ENCODE data around the gene SMC5. TPM values are rescaled to one million over a fixed set of nuclear protein-coding genes. Genes with fewer than 3 reads are reported as not detected.

SMC5 gene
- total RNA-seq, 1 experiment from 2014 or later = 15.1 TPM

- Histone ChIP-seq H3K9me3 (ENCODE audit: low read length) (no peaks in the 10 kb centered on the region), H3K4me1 (ENCODE audit: insufficient read depth, low read length) (no peaks in the 10 kb centered on the region), H3K9me2 (replicated peaks; ENCODE audit: low read length) (no peaks in the 10 kb centered on the region), H4K20me1 (ENCODE audit: low read length) (no peaks in the 10 kb centered on the region), H2AFZ (ENCODE audit: low read length) (no peak overlapping the region), H3K4me2 (ENCODE audit: low read length) (no peak overlapping the region), H3K79me2 (ENCODE audit: low read length) (no peaks in the 10 kb centered on the region), H3F3A (ENCODE audit: low read length, unreplicated experiment) (no peaks in the 10 kb centered on the region), H3K27ac (ENCODE audit: low read length) (no peak overlapping the region), H3K36me3 (ENCODE audit: low read depth, low read length) (no peaks in the 10 kb centered on the region), H3K4me3 (ENCODE audit: low read length) (no peak overlapping the region), H3K27me3 (ENCODE audit: low read length) (no peaks in the 10 kb centered on the region), H3K9ac (ENCODE audit: low read length) (no peak overlapping the region)
- POLR2A ChIA-PET (ENCODE audit: unreplicated experiment) = no interaction called here
- no TSS peak for BruUV-seq (replicated peaks)
- no peak for DNase-seq
- ATAC-seq = no peak
- intact Hi-C loops (cut with micrococcal nuclease) = no loop called here
- TF ChIP-seq EZH2phosphoT487 (IDR thresholded peaks at IDR 0.05; ENCODE audit: borderline replicate concordance, low read length) = no peak
- TF ChIP-seq EZH2 (IDR thresholded peaks at IDR 0.05; ENCODE audit: low read length, unreplicated experiment) = no peak
- no peak for TF ChIP-seq CTCF (conservative IDR thresholded peaks at IDR 0.05; ENCODE audit: low read depth, low read length)
- CTCF ChIA-PET = no interaction called here
These were observed 130.4 kb downstream of the SMC5 start for GRCh38 chr9:70389188-70389587.

DNA sequence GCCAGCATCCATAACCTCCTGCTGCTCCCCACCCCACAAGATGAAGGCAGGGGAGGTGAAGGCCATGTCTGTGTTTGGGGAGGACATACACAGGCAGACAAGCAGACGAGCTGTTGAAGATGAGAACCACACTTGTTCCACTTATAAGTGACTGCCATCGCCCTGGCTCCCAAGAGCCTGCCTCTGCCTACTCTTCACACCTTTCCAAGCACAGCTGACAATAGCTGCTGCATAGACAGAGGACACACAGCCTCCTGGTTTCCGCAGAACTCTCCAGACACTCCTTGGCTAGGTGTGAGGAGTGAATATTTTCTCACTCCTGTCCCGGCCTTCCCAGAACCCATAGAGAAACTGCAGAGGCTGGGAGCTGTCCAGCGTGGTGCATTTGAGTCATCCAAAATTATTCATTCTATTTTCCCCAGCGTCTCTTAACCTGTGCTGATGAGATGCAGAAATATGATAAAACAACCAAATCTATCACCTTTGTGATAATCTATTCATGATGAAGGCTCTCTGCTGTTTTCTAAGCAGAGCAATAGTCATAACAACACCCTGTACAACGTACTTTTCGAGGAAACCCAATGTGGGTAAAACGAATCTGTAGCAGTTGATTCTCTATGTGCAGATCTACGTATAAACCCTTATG lies 131.0 kb downstream of the SMC5 start:
- H4K20me1 ChIP-seq (ENCODE audit: low read length) = no peaks in the 10 kb centered on the region
- no TSS peak for BruUV-seq (replicated peaks)
- H3K79me2 ChIP-seq (ENCODE audit: low read length) = no peaks in the 10 kb centered on the region
- H3K4me2 ChIP-seq (ENCODE audit: low read length) = no peak overlapping the region
- no peaks in the 10 kb centered on the region for H3K9me2 ChIP-seq (replicated peaks; ENCODE audit: low read length)
- ATAC-seq = peak; percentile 37; the same call in 1 of the 2 replicates
- no peak overlapping the region for H3K27ac ChIP-seq (ENCODE audit: low read length)
- H2AFZ ChIP-seq (ENCODE audit: low read length) = no peak overlapping the region
- ChIA-PET CTCF (no interaction called here), POLR2A (ENCODE audit: unreplicated experiment) (no interaction called here)
- intact Hi-C loops (cut with micrococcal nuclease) = loop anchor here (2.0 kb wide), 1 partner anchor 49 kb away; no protein-coding TSS in a partner anchor
- no peaks in the 10 kb centered on the region for H3K36me3 ChIP-seq (ENCODE audit: low read depth, low read length)
- 0 out of 2 replicates have a peak, but pooled peaks cover 2% of the 10 kb centered on the region for H3K27me3 ChIP-seq (ENCODE audit: low read length)
- no peaks in the 10 kb centered on the region for H3K9me3 ChIP-seq (ENCODE audit: low read length)
- peak; percentile 12 for DNase-seq
- TF ChIP-seq CTCF (conservative IDR thresholded peaks at IDR 0.05; ENCODE audit: low read depth, low read length) = no peak
- no peak for TF ChIP-seq EZH2phosphoT487 (IDR thresholded peaks at IDR 0.05; ENCODE audit: borderline replicate concordance, low read length)
- TF ChIP-seq EZH2 (IDR thresholded peaks at IDR 0.05; ENCODE audit: low read length, unreplicated experiment) = no peak
- H3K4me1 ChIP-seq (ENCODE audit: insufficient read depth, low read length) = no peaks in the 10 kb centered on the region
- H3K4me3 ChIP-seq (ENCODE audit: low read length) = no peak overlapping the region
- H3K9ac ChIP-seq (ENCODE audit: low read length) = no peak overlapping the region
- no peaks in the 10 kb centered on the region for H3F3A ChIP-seq (ENCODE audit: low read length, unreplicated experiment)

DNA sequence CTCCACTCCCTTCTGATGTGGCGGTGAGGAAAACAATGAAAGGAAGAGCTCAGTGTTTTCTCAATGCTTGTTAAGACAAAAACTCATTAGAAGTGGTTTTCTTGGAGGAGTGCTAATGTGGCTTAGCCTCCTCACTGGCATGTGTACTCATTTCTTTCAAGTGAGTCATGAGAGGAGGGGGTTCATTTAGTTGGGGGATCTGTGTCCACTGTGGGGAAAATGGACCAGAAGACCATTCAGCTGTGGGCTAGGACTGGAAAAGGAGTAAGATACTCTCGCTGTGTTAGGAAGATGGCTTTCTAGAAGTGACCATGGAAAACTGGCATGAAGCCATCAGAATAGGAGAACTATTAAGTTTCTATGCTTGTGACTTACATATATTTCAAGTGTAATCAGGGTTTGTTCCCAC lies 132.2 kb downstream of the SMC5 start:
- TF ChIP-seq CTCF (conservative IDR thresholded peaks at IDR 0.05; ENCODE audit: low read depth, low read length) = no peak
- TF ChIP-seq EZH2 (IDR thresholded peaks at IDR 0.05; ENCODE audit: low read length, unreplicated experiment) = no peak
- no peak for TF ChIP-seq EZH2phosphoT487 (IDR thresholded peaks at IDR 0.05; ENCODE audit: borderline replicate concordance, low read length)
- intact Hi-C loops (cut with micrococcal nuclease) = loop anchor here (2.0 kb wide), 1 partner anchor 50 kb away; no protein-coding TSS in a partner anchor
- ATAC-seq (no peak), DNase-seq (no peak)
- Histone ChIP-seq H3K79me2 (ENCODE audit: low read length) (no peaks in the 10 kb centered on the region), H3K9ac (ENCODE audit: low read length) (no peak overlapping the region), H2AFZ (ENCODE audit: low read length) (no peak overlapping the region), H3F3A (ENCODE audit: low read length, unreplicated experiment) (no peaks in the 10 kb centered on the region), H3K9me3 (ENCODE audit: low read length) (no peaks in the 10 kb centered on the region), H3K27ac (ENCODE audit: low read length) (no peak overlapping the region), H3K4me2 (ENCODE audit: low read length) (no peak overlapping the region), H3K4me3 (ENCODE audit: low read length) (no peak overlapping the region), H3K9me2 (replicated peaks; ENCODE audit: low read length) (no peaks in the 10 kb centered on the region), H4K20me1 (ENCODE audit: low read length) (no peaks in the 10 kb centered on the region), H3K4me1 (ENCODE audit: insufficient read depth, low read length) (no peaks in the 10 kb centered on the region), H3K27me3 (ENCODE audit: low read length) (0 out of 2 replicates have a peak, but pooled peaks cover 6% of the 10 kb centered on the region), H3K36me3 (ENCODE audit: low read depth, low read length) (no peaks in the 10 kb centered on the region)
- no TSS peak for BruUV-seq (replicated peaks)
- ChIA-PET CTCF (no interaction called here), POLR2A (ENCODE audit: unreplicated experiment) (no interaction called here)
